Activated T-helper 17 cell treated with anti-CD3 and anti-CD28 coated beads, Interleukin-2, amount 50 U/mL, for 72 hours (primary cell): ENCODE results near the gene MYL6B. TPM values are rescaled to one million over a fixed set of nuclear protein-coding genes. Genes with fewer than 3 reads are reported as not detected.

ENCODE experiments used
- ATAC-seq: fragments of 150-1000 bp; cut with Tn5 transposase; replicated peaks from 2 replicates; pipeline ENCODE4 v1.10.0; 2021; ENCODE audit warnings: mild to moderate bottlenecking, moderate library complexity
- H3K27ac Mint-ChIP-seq: one replicate; pipeline ENCODE4 v1.8.0; 2022; ENCODE audit warnings: mixed read lengths
- H3K27me3 Mint-ChIP-seq: one replicate; pipeline ENCODE4 v1.8.0; 2022; ENCODE audit warnings: mixed read lengths
- H3K36me3 Mint-ChIP-seq: one replicate; pipeline ENCODE4 v1.8.0; 2022; ENCODE audit warnings: low read depth, mild to moderate bottlenecking, mixed read lengths
- H3K4me1 Mint-ChIP-seq: one replicate; pipeline ENCODE4 v1.8.0; 2022; ENCODE audit warnings: mixed read lengths
- H3K4me3 Mint-ChIP-seq: one replicate; pipeline ENCODE4 v1.8.0; 2022; ENCODE audit warnings: mild to moderate bottlenecking, mixed read lengths
- H3K9me3 Mint-ChIP-seq: one replicate; pipeline ENCODE4 v1.8.0; 2022; ENCODE audit warnings: mixed read lengths
- total RNA-seq, 2 donors: library from RNA; stranded (reverse); gene quantifications; one replicate each; pipeline ENCODE4 v1.2.3, GENCODE V29; 2022

MYL6B gene
- total RNA-seq, 2 donors from 2014 or later, result 96.9 to 114 TPM

GRCh38 chr12:56162468-56163290 is 10.3 kb downstream of the MYL6B start:
- no peaks in the 10 kb centered on the region for H3K27me3 Mint-ChIP-seq
- no peak for ATAC-seq
- H3K27ac Mint-ChIP-seq, result no peak overlapping the region
- peak overlapping the region; percentile 19 for H3K4me3 Mint-ChIP-seq
- no peaks in the 10 kb centered on the region for H3K9me3 Mint-ChIP-seq
- peaks cover 100% of the 10 kb centered on the region for H3K36me3 Mint-ChIP-seq
- H3K4me1 Mint-ChIP-seq, result peaks cover 14% of the 10 kb centered on the region

GRCh38 chr12:56163533-56164344 is 11.4 kb downstream of the MYL6B start:
- Mint-ChIP-seq H3K27ac (peak overlapping the region; percentile 43), H3K27me3 (no peaks in the 10 kb centered on the region), H3K9me3 (no peaks in the 10 kb centered on the region), H3K4me1 (peaks cover 14% of the 10 kb centered on the region), H3K4me3 (no peak overlapping the region), H3K36me3 (peaks cover 100% of the 10 kb centered on the region)
- no peak for ATAC-seq

GRCh38 chr12:56164345-56164729 is 11.9 kb downstream of the MYL6B start:
- peak overlapping the region; percentile 43 for H3K27ac Mint-ChIP-seq
- no peak overlapping the region for H3K4me3 Mint-ChIP-seq
- H3K27me3 Mint-ChIP-seq, result no peaks in the 10 kb centered on the region
- peaks cover 100% of the 10 kb centered on the region for H3K36me3 Mint-ChIP-seq
- peaks cover 14% of the 10 kb centered on the region for H3K4me1 Mint-ChIP-seq
- H3K9me3 Mint-ChIP-seq, result no peaks in the 10 kb centered on the region
- ATAC-seq, result no peak

GRCh38 chr12:56165369-56165768 is 13.0 kb downstream of the MYL6B start:
- no peak overlapping the region for H3K4me3 Mint-ChIP-seq
- no peak for ATAC-seq
- H3K27ac Mint-ChIP-seq, result peak overlapping the region; percentile 43
- no peaks in the 10 kb centered on the region for H3K9me3 Mint-ChIP-seq
- peaks cover 100% of the 10 kb centered on the region for H3K36me3 Mint-ChIP-seq
- no peaks in the 10 kb centered on the region for H3K27me3 Mint-ChIP-seq
- peaks cover 8% of the 10 kb centered on the region for H3K4me1 Mint-ChIP-seq

GRCh38 chr12:56169229-56169759 is 16.9 kb downstream of the MYL6B start:
- ATAC-seq, result no peak
- Mint-ChIP-seq H3K36me3 (peaks cover 100% of the 10 kb centered on the region), H3K27ac (peak overlapping the region; percentile 85), H3K4me3 (no peak overlapping the region), H3K9me3 (no peaks in the 10 kb centered on the region), H3K4me1 (no peaks in the 10 kb centered on the region), H3K27me3 (no peaks in the 10 kb centered on the region)

GRCh38 chr12:56172839-56173238 is 20.5 kb downstream of the MYL6B start:
- Mint-ChIP-seq H3K27ac (peak overlapping the region; percentile 36), H3K4me1 (no peaks in the 10 kb centered on the region), H3K36me3 (peaks cover 97% of the 10 kb centered on the region), H3K9me3 (no peaks in the 10 kb centered on the region), H3K27me3 (no peaks in the 10 kb centered on the region), H3K4me3 (no peak overlapping the region)
- ATAC-seq, result no peak

- ATAC-seq, result no peak
- Mint-ChIP-seq H3K9me3 (no peaks in the 10 kb centered on the region), H3K36me3 (peaks cover 97% of the 10 kb centered on the region), H3K4me3 (no peak overlapping the region), H3K4me1 (no peaks in the 10 kb centered on the region), H3K27me3 (no peaks in the 10 kb centered on the region), H3K27ac (no peak overlapping the region)
Measured at GRCh38 chr12:56178347-56178746, 26.0 kb downstream of the MYL6B start.

- Mint-ChIP-seq H3K27ac (peak overlapping the region; percentile 91), H3K4me3 (peak overlapping the region; percentile 91), H3K36me3 (peaks cover 80% of the 10 kb centered on the region), H3K4me1 (peaks cover 25% of the 10 kb centered on the region), H3K9me3 (no peaks in the 10 kb centered on the region), H3K27me3 (no peaks in the 10 kb centered on the region)
- ATAC-seq, result no peak
Measured at GRCh38 chr12:56186957-56187356, 34.6 kb downstream of the MYL6B start.

GRCh38 chr12:56188131-56188777 is 35.9 kb downstream of the MYL6B start:
- H3K27ac Mint-ChIP-seq, result peak overlapping the region; percentile 91
- peaks cover 32% of the 10 kb centered on the region for H3K4me1 Mint-ChIP-seq
- H3K27me3 Mint-ChIP-seq, result no peaks in the 10 kb centered on the region
- no peaks in the 10 kb centered on the region for H3K9me3 Mint-ChIP-seq
- peak overlapping the region; percentile 91 for H3K4me3 Mint-ChIP-seq
- peaks cover 67% of the 10 kb centered on the region for H3K36me3 Mint-ChIP-seq
- no peak for ATAC-seq

- Mint-ChIP-seq H3K27me3 (no peaks in the 10 kb centered on the region), H3K4me3 (peak overlapping the region; percentile 91), H3K9me3 (no peaks in the 10 kb centered on the region), H3K4me1 (peaks cover 35% of the 10 kb centered on the region), H3K27ac (peak overlapping the region; percentile 91), H3K36me3 (peaks cover 62% of the 10 kb centered on the region)
- ATAC-seq, result no peak
Measured at GRCh38 chr12:56188778-56189098, 36.4 kb downstream of the MYL6B start.

- Mint-ChIP-seq H3K27me3 (no peaks in the 10 kb centered on the region), H3K27ac (peak within 1 kb of the TSS; percentile 100), H3K36me3 (peaks cover 56% of the 10 kb centered on the region), H3K4me3 (peak within 1 kb of the TSS; percentile 91), H3K4me1 (peaks cover 35% of the 10 kb centered on the region), H3K9me3 (no peaks in the 10 kb centered on the region)
- peak; percentile 87 for ATAC-seq
Measured at GRCh38 chr12:56189099-56189917, 36.9 kb downstream of the MYL6B start, which contains the start of gene SMARCC2. Gene SMARCC2 (minus strand): TSS chr12:56189483. CDS start chr12:56189461, 22 bp downstream.

GRCh38 chr12:56189918-56190694 is 37.7 kb downstream of the MYL6B start:
- Mint-ChIP-seq H3K36me3 (peaks cover 48% of the 10 kb centered on the region), H3K4me1 (peaks cover 35% of the 10 kb centered on the region), H3K27me3 (no peaks in the 10 kb centered on the region), H3K9me3 (no peaks in the 10 kb centered on the region), H3K4me3 (peak overlapping the region; percentile 91), H3K27ac (peak overlapping the region; percentile 100)
- peak; percentile 59 for ATAC-seq

GRCh38 chr12:56190695-56191155 is 38.3 kb downstream of the MYL6B start:
- H3K4me1 Mint-ChIP-seq, result peaks cover 34% of the 10 kb centered on the region
- no peaks in the 10 kb centered on the region for H3K27me3 Mint-ChIP-seq
- peak overlapping the region; percentile 100 for H3K27ac Mint-ChIP-seq
- no peaks in the 10 kb centered on the region for H3K9me3 Mint-ChIP-seq
- no peak for ATAC-seq
- H3K4me3 Mint-ChIP-seq, result peak overlapping the region; percentile 91
- H3K36me3 Mint-ChIP-seq, result peaks cover 42% of the 10 kb centered on the region
